K562 (cell line): ENCODE results near the gene MCFD2. TPM values are rescaled to one million over a fixed set of nuclear protein-coding genes. Genes with fewer than 3 reads are reported as not detected.

Experiments
- ATAC-seq: fragments of 200-7000 bp; cut with Tn5 transposase; 3 replicates; pipeline ENCODE4 v1.9.1; 2020; ENCODE audit warnings: moderate library complexity
- BruUV-seq: library from RNA; stranded (reverse); fragments of 400-500 nt; replicated peaks from 2 replicates; lab custom pipeline; 2021; lab: Mats Ljungman, UMichigan
- CTCF ChIA-PET: fragments of 300-600 bp; formaldehyde crosslinking; extraction: SDS; loops from one replicate; lab custom pipeline; 2021; ENCODE audit warnings: low intra/inter-chr PET ratio; lab: Yijun Ruan, JAX
- POLR2A ChIA-PET: fragments of 300-600, 350-650 bp; sonication (Branson Sonifier 250); formaldehyde crosslinking; extraction: SDS; loops from one replicate; lab custom pipeline; 2021; ENCODE audit warnings: antibody characterized with exemption, inconsistent platforms; lab: Yijun Ruan, JAX
- DNase-seq, 4 experiments: peaks; one replicate each; pipeline versions ENCODE4 v3.0.0 to v3.0.0-alpha.2; 2011 to 2018; ENCODE audit warnings: low spot score in 3 of 4, mixed read lengths in 3 of 4; ENCODE audit errors: extremely low read depth in 1 of 4
- FAIRE-seq: peaks from 2 replicates; lab custom pipeline; 2011; peaks lifted over from hg19 to GRCh38; lab: Jason Lieb, UNC
- H2AFZ ChIP-seq: 2 replicates; pipeline ENCODE4 v1.6.0; 2011; ENCODE audit warnings: low read depth, low read length, control low read depth, inconsistent platforms
- H3K27ac ChIP-seq: fragments of 200-600 bp; 3 replicates; pipeline ENCODE4 v1.8.0; 2011; ENCODE audit warnings: low read depth, mild to moderate bottlenecking, control low read depth, inconsistent platforms, low read length, moderate library complexity, mixed read lengths; ENCODE audit errors: extremely low read depth
- H3K27me3 ChIP-seq, 2 experiments: fragments of 300-600 bp in 1 of 2; 2 replicates in 1 of 2; 3 replicates in 1 of 2; pipeline versions ENCODE4 v1.6.0 to v1.8.0; 2011; ENCODE audit warnings: inconsistent platforms in 2 of 2, low read length in 2 of 2, mild to moderate bottlenecking in 1 of 2, mixed read lengths in 1 of 2, moderate library complexity in 1 of 2; ENCODE audit not compliant: control insufficient read depth in 2 of 2, insufficient read depth in 2 of 2
- H3K36me3 ChIP-seq: fragments of 300-600 bp; 3 replicates; pipeline ENCODE4 v1.8.0; 2011; ENCODE audit warnings: mild to moderate bottlenecking, low read length, inconsistent platforms; ENCODE audit not compliant: control insufficient read depth, insufficient read depth
- H3K4me1 ChIP-seq, 2 experiments: fragments of 200-600 bp in 1 of 2; replicated peaks in 1 of 2; 2 replicates in 1 of 2; 3 replicates in 1 of 2; pipeline versions ENCODE4 v1.5.1 to v1.8.0; 2011; ENCODE audit warnings: inconsistent platforms in 2 of 2, low read length in 2 of 2, mild to moderate bottlenecking in 1 of 2, mixed read lengths in 1 of 2, moderate library complexity in 1 of 2; ENCODE audit not compliant: control insufficient read depth in 2 of 2, insufficient read depth in 2 of 2
- H3K4me2 ChIP-seq: 2 replicates; pipeline ENCODE4 v1.6.1; 2011; ENCODE audit warnings: low read length, control low read depth, inconsistent platforms, mixed read lengths; ENCODE audit not compliant: insufficient read depth
- H3K4me3 ChIP-seq: fragments of 200-600 bp; sonication (generic), shearing (Covaris generic); 2 replicates; pipeline ENCODE4 v1.5.1; 2016; ENCODE audit warnings: control low read depth, inconsistent platforms
- H3K79me2 ChIP-seq: fragments of 200-600 bp; 3 replicates; pipeline ENCODE4 v1.8.0; 2011; ENCODE audit warnings: low read length, inconsistent platforms; ENCODE audit not compliant: control insufficient read depth, insufficient read depth
- H3K9ac ChIP-seq, 2 experiments: 2 replicates each; pipeline versions ENCODE4 v1.6.0 to v1.6.1; 2011; ENCODE audit warnings: low read depth in 2 of 2, low read length in 2 of 2, control low read depth in 1 of 2, inconsistent platforms in 1 of 2, mild to moderate bottlenecking in 1 of 2, mixed read lengths in 1 of 2; ENCODE audit not compliant: insufficient read depth in 1 of 2
- H3K9me1 ChIP-seq: one replicate; pipeline ENCODE4 v1.6.0; 2011; ENCODE audit warnings: inconsistent platforms, mild to moderate bottlenecking, low read length, moderate library complexity; ENCODE audit not compliant: control insufficient read depth, insufficient read depth
- H3K9me3 ChIP-seq: replicated peaks from 2 replicates; pipeline ENCODE4 v1.5.1; 2011; ENCODE audit warnings: low read depth, low read length, inconsistent platforms; ENCODE audit not compliant: control insufficient read depth, insufficient read depth
- H4K20me1 ChIP-seq: replicated peaks from 2 replicates; pipeline ENCODE4 v1.6.1; 2011; ENCODE audit warnings: low read length, inconsistent platforms, mixed read lengths; ENCODE audit not compliant: control insufficient read depth, insufficient read depth
- FOSL1 ChIP-seq: fragments of 200-800 bp; sonication (Bioruptor generic); conservative IDR thresholded peaks from 2 replicates; pipeline ENCODE4 v1.6.1; 2016; ENCODE audit warnings: missing genetic modification characterization, missing compliant biosample characterization
- NR3C1 ChIP-seq: sonication (generic); formaldehyde crosslinking; IDR thresholded peaks from 2 replicates; pipeline ENCODE4 v1.8.1; 2022; ENCODE audit warnings: missing genetic modification reagents
- RBM25 ChIP-seq: fragments of 200-400 bp; formaldehyde crosslinking; IDR thresholded peaks from 2 replicates; pipeline ENCODE4 v1.6.1; 2018; ENCODE audit warnings: low read length, low read depth, moderate library complexity; ENCODE audit not compliant: severe bottlenecking
- TBP ChIP-seq: optimal IDR thresholded peaks from 2 replicates; pipeline ENCODE3; 2011; ENCODE audit warnings: low read depth, low read length, improper control_type of control experiment
- ZNF140 ChIP-seq: fragments of 250-450 bp; sonication (Bioruptor Pico); IDR thresholded peaks from 2 replicates; pipeline ENCODE4 v1.8.0; 2021; ENCODE audit warnings: moderate library complexity, mild to moderate bottlenecking, inconsistent platforms
- ZNF436 ChIP-seq: fragments of 250-450, 450-650 bp; sonication (Bioruptor Pico); formaldehyde crosslinking; IDR thresholded peaks from 2 replicates; pipeline ENCODE4 v1.7.0; 2020; ENCODE audit warnings: mild to moderate bottlenecking
- ZNF584 ChIP-seq: fragments of 200-800 bp; sonication (Bioruptor generic); IDR thresholded peaks from 2 replicates; pipeline ENCODE4 v1.6.1; 2016; ENCODE audit warnings: low read depth, mild to moderate bottlenecking, missing genetic modification characterization, missing compliant biosample characterization
- ZNF668 ChIP-seq: fragments of 250-450 bp; sonication (Bioruptor Pico); IDR thresholded peaks from 2 replicates; pipeline ENCODE4 v1.8.0; 2022; ENCODE audit warnings: mild to moderate bottlenecking, inconsistent platforms
- WGBS: fragments of 100-300 bp; shearing (Covaris generic); methylation state at CpG from one replicate; pipeline ENCODE4 v1.1.6; 2016; ENCODE audit warnings: low coverage, mixed read lengths; ENCODE audit not compliant: insufficient coverage; ENCODE audit errors: missing lambda C conversion rate; 5-methylcytosine and 5-hydroxymethylcytosine counted together
- in situ Hi-C: fragments of 300-500 bp; cut with MboI; formaldehyde crosslinking; loops from 4 replicates; pipeline ENCODE4 v1.15.0; 2018; ENCODE audit warnings: inconsistent platforms, mixed read lengths
- intact Hi-C: fragments of 100-400 bp; cut with micrococcal nuclease; formaldehyde crosslinking; loops from 2 replicates; pipeline ENCODE4 v1.14.2; 2022
- polyA plus RNA-seq, 8 experiments: library from polyadenylated mRNA; depleted of rRNA in 4 of 8; stranded (reverse) in 5 of 8; unstranded in 3 of 8; fragments of >200 nt; fragmentation: Nextera tagmentation in 2 of 8; fragmentation: Illumina TruSeq in 1 of 8; extraction: Ambion mirVana in 2 of 8; extraction: Trizol in 1 of 8; gene quantifications; 2 replicates each; pipeline versions ENCODE4 v1.2.1 to v1.2.3, GENCODE V29; 2011 to 2014; ENCODE audit warnings: inconsistent platforms in 1 of 8, missing spikeins in 1 of 8
- total RNA-seq, 7 experiments: library from RNA; depleted of rRNA in 6 of 7; stranded (reverse); fragments of >200 nt in 6 of 7; fragmentation: Illumina TruSeq in 2 of 7; extraction: Trizol in 2 of 7; gene quantifications; 2 replicates each; pipeline versions ENCODE4 v1.2.1 to v1.2.3, GENCODE V29; 2011 to 2021; ENCODE audit warnings: low replicate concordance in 1 of 7
- TF ChIP-seq, protein P1 (sequence below): fragments of 450-650 bp; formaldehyde crosslinking; IDR thresholded peaks from 2 replicates; pipeline ENCODE4 v1.4.0; 2020; ENCODE audit warnings: mild to moderate bottlenecking, moderate library complexity
- TF ChIP-seq, protein P2 (sequence below): fragments of 450-650 bp; formaldehyde crosslinking; IDR thresholded peaks from 2 replicates; pipeline ENCODE4 v1.4.0; 2022; ENCODE audit warnings: mild to moderate bottlenecking, moderate library complexity
- TF ChIP-seq, protein P3 (sequence below): sonication (generic); formaldehyde crosslinking; IDR thresholded peaks from 2 replicates; pipeline ENCODE4 v1.8.0; 2022; ENCODE audit warnings: mild to moderate bottlenecking, missing genetic modification reagents

Gene MCFD2
- total and polyA plus RNA-seq, 9 of the 15 experiments (the other 6 are each of a cell fraction or from before 2014, with no cell fraction given), result 78.6 to 237 (median 123) TPM

- ATAC-seq (no peak), DNase-seq (no peak), FAIRE-seq (no peak)
- no peaks in the 10 kb centered on the region for H3K9me1 ChIP-seq
- no peak overlapping the region for H2AFZ ChIP-seq
- ChIA-PET CTCF (no interaction called here), POLR2A (no interaction called here)
- no peak overlapping the region for H3K4me3 ChIP-seq
- H3K36me3 ChIP-seq, result peaks cover 20% of the 10 kb centered on the region; the same call in 2 of the 3 replicates
- H3K9me3 ChIP-seq, result no peaks in the 10 kb centered on the region
- peaks cover 21% of the 10 kb centered on the region for H3K79me2 ChIP-seq
- no peaks in the 10 kb centered on the region for H4K20me1 ChIP-seq
- H3K4me1 ChIP-seq, result peaks cover 6 to 18% of the 10 kb centered on the region in 2 experiments
- no TSS peak for BruUV-seq
- whole genome bisulfite sequencing, result 87% methylated on average over 5 of the region's 7 CpGs
- H3K4me2 ChIP-seq, result no peak overlapping the region
- intact Hi-C loops (no loop called here), in situ Hi-C loops (no loop called here)
- no peak overlapping the region for H3K27ac ChIP-seq
- no peak for TF ChIP-seq ZNF140
- no peak for TF ChIP-seq FOSL1
- TF ChIP-seq ZNF436 (CRISPR knock-in tag), result no peak
- H3K9ac ChIP-seq, result no peak overlapping the region
- no peaks in the 10 kb centered on the region for H3K27me3 ChIP-seq
Observed at GRCh38 chr2:46945671-46946070, 30.1 kb upstream of the MCFD2 start.

DNA sequence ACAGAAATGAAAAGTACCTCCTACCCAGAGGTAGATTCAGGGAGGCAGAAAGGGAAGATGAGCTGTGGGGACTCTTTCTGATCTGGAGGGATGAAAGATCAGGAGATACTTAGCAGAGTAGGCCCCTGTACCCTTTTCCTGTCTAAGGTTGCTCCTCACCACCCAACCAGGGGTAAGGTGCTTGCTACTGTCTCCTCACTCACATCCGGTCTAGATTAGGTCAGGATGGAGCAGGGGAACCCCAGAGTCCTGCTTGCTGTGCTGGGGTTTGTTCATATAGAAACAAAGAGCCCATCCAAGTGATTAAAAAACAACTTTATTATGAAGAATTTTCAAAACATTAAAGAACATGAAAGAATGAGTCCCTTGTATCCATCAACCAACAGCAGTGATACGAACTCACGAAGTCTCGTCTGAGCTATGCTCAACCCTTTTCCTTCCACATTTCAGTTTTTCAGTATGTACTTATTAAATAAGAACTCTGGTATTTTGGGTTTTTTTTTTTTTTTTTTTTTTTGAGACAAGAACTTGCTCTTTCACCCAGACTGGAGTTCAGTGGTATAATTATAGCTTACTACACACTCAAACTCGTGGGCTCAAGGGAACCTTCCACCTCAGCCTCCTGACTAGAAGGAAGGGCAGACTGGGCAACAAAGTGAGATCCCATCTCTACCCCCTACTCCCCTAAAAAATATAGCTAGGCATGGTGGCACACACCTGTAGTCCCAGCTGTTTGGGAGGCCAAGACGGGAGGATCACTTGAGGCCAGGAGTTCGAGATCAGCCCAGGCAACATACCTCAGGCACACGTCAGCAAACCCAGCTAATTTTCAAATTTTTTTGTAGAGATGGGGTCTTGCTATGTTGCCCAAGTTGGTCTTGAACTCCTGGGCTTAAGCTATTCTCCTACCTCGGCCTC lies 28.5 kb upstream of the MCFD2 start:
- DNase-seq (no peak), ATAC-seq (no peak), FAIRE-seq (no peak)
- Histone ChIP-seq H3K9me1 (no peaks in the 10 kb centered on the region), H3K27ac (no peak overlapping the region), H4K20me1 (no peaks in the 10 kb centered on the region), H3K4me1 (peaks cover 15 to 29% of the 10 kb centered on the region in 2 experiments), H2AFZ (no peak overlapping the region), H3K4me2 (no peak overlapping the region), H3K79me2 (peaks cover 21% of the 10 kb centered on the region), H3K9ac (no peak overlapping the region; a peak in 1 of 4 replicates), H3K36me3 (peaks cover 14% of the 10 kb centered on the region; the same call in 2 of the 3 replicates), H3K27me3 (no peaks in the 10 kb centered on the region), H3K4me3 (no peak overlapping the region), H3K9me3 (no peaks in the 10 kb centered on the region)
- ChIA-PET CTCF (no interaction called here), POLR2A (interaction anchor here (0.6 to 0.9 kb wide), 4 partner anchors 9 to 370 kb away, joined by 3 read pairs; no protein-coding TSS in a partner anchor)
- BruUV-seq, result no TSS peak
- 82% methylated on average over 9 of the region's 9 CpGs for WGBS
- in situ Hi-C loops, result no loop called here
- intact Hi-C loops, result no loop called here
- TF ChIP-seq ZNF584 (no peak), TBP (no peak), NR3C1 (no peak), ZNF668 (no peak), RBM25 (no peak)
- TF ChIP-seq, protein P1, sequence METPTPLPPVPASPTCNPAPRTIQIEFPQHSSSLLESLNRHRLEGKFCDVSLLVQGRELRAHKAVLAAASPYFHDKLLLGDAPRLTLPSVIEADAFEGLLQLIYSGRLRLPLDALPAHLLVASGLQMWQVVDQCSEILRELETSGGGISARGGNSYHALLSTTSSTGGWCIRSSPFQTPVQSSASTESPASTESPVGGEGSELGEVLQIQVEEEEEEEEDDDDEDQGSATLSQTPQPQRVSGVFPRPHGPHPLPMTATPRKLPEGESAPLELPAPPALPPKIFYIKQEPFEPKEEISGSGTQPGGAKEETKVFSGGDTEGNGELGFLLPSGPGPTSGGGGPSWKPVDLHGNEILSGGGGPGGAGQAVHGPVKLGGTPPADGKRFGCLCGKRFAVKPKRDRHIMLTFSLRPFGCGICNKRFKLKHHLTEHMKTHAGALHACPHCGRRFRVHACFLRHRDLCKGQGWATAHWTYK (CRISPR knock-in tag), result no peak
- TF ChIP-seq, protein P2, sequence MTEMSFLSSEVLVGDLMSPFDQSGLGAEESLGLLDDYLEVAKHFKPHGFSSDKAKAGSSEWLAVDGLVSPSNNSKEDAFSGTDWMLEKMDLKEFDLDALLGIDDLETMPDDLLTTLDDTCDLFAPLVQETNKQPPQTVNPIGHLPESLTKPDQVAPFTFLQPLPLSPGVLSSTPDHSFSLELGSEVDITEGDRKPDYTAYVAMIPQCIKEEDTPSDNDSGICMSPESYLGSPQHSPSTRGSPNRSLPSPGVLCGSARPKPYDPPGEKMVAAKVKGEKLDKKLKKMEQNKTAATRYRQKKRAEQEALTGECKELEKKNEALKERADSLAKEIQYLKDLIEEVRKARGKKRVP (CRISPR knock-in tag), result no peak
- TF ChIP-seq, protein P3, sequence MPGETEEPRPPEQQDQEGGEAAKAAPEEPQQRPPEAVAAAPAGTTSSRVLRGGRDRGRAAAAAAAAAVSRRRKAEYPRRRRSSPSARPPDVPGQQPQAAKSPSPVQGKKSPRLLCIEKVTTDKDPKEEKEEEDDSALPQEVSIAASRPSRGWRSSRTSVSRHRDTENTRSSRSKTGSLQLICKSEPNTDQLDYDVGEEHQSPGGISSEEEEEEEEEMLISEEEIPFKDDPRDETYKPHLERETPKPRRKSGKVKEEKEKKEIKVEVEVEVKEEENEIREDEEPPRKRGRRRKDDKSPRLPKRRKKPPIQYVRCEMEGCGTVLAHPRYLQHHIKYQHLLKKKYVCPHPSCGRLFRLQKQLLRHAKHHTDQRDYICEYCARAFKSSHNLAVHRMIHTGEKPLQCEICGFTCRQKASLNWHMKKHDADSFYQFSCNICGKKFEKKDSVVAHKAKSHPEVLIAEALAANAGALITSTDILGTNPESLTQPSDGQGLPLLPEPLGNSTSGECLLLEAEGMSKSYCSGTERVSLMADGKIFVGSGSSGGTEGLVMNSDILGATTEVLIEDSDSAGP (CRISPR knock-in tag), result no peak
